Activated CD4-positive, alpha-beta T cell treated with anti-CD3 and anti-CD28 coated beads, Interleukin-10, Interleukin-2, amounts not matched to agents 100 ng/mL and 50 ng/mL, durations not matched to agents 16 hours and 8 hours (primary cell): ENCODE measurements around the gene TRAM2.

ENCODE experiments used
- DNase-seq: peaks from one replicate; pipeline ENCODE4 v3.0.0-alpha.2; 2020

The TRAM2 gene

DNA sequence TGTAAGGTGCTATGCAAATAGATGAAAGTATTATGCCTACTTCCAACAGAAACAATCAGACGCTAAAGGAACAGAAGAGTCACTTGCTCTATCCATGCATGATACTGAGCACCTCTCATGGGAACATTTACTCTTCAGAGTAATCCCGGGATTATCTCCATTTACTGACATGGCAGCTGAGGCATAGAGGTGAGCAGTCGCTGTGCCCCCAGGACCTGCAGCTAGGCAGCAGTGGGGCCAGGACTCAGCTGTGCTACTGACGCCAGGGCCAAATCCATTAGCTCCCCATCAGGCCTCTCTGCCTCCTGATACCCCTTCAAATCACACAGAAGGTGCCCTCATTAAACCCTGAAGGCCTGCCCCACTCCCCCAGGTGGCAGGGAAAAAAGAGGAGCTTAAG lies 51.9 kb downstream of the TRAM2 start:
- DNase-seq: no peak

DNA sequence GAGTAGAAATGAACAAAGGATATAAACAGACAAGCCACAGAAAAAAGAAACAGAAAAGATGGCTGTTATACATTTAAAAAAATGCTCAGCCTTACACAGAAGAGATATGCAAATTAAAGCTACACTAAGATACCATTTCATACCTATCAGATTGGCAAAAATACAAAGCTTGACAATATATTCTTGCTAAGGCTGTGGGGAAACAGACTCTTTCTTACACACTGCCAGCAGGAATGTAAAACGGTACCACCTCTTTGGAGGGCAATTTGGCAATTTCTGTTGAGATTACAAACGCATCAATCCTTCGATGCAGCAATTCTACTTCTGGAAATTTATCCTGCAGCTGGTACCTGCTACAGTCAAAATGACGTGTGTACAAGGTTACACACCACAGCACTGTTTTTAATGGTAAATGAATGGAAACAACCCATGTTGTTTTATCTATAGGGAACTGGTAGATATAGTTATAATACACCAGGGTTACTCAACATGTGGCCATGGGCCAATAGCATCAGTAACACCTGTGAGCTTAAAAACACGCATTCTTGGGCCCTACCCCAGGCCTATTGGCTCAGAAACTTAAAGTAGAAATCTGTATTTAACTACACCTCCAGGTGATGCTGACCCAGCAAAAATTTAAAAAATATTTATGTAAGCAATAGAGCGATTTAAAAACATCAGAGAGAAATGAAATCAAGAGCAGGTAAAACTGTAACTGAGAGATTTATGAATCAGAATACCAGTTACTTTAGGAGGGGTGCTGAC lies 53.3 kb downstream of the TRAM2 start:
- DNase-seq: no peak

DNA sequence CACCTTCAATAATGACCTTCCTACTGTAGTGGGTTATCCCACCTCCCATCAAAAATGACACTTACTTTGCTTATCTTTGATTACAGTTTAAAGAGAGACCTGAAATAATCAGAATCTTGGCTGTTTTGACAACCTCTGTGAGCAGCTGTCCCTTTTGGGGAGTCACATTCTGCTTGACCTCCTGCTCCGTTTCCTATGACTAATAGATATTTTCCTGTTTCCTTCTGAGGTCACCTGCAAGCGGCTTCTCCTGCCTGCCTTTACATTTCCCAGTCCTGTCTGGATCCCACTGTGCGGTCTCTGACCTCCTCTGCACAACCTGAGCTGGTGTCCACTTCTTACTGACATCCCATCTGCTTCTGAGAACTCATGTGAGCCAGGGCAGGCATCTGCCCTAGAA lies 54.2 kb downstream of the TRAM2 start:
- no peak for DNase-seq

DNA sequence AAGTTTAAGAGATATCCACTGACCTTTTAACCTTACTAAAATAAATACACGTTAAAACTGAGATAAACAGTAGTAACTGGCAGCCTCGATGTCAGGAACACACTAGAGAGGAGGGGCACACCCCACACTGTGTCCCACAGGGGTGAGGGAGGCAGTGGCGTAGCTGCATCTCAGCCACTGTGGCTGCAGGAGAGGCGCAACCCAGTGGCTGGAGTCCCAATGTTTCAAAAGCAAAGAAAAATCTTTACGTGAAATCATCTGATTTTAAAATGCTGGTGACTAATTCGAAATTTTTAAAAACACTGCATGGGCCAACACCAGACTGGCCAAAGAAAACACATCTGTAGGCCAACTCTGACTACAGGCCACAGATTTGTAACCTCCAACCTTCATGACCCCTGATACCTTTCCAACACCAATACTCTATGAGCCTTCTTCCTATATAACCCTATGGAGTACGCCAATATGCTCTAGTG lies 54.7 kb downstream of the TRAM2 start:
- no peak for DNase-seq

DNA sequence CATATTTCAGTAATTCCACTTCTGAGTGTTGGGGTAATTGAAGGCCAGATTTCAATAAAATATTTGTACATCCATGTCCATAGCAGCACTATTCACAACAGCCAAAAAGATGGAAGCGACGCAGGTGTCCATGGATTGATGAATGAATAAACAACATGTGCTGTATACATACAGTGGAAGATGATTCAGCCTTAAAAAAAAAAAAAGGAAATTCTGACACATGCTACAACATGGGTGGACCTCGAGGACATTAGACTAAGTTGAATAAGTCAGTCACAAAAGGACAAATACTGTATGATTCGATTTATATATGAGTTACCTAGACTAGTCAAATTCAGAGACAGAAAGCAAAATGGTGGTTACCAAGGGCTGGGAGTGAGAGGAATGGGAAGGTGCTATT lies 57.2 kb downstream of the TRAM2 start:
- no peak for DNase-seq

DNA sequence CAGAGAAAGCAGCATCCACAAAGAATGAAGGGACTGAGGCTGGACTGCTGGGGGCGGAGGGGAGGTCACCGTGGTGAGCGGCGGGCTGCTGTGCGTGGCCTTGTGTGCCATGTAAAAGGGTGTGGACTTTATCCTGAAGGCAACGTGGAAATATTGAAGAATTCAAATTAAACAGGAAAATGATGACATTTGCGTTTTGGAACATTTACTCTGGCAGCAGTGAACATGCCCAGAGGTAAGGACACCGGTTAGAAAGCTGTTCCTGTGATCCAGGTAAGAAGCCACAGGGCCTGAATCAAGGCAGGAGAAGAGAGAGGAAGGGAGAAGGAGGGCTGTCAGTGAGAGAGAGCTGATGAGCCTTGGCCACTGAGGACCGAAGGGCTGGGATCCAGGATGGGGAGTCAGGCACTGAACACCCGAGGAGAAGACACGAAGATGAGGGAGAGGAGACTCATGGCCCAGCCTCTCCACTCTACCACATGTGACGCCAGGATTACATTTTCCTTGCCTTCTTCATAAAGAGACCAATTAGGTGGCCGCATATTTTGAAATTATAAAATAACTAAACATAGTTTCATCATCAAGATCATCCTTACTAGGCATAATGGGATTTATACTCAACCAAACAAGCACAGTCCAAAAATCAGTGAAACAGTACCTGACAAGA lies 58.4 kb downstream of the TRAM2 start:
- no peak for DNase-seq

DNA sequence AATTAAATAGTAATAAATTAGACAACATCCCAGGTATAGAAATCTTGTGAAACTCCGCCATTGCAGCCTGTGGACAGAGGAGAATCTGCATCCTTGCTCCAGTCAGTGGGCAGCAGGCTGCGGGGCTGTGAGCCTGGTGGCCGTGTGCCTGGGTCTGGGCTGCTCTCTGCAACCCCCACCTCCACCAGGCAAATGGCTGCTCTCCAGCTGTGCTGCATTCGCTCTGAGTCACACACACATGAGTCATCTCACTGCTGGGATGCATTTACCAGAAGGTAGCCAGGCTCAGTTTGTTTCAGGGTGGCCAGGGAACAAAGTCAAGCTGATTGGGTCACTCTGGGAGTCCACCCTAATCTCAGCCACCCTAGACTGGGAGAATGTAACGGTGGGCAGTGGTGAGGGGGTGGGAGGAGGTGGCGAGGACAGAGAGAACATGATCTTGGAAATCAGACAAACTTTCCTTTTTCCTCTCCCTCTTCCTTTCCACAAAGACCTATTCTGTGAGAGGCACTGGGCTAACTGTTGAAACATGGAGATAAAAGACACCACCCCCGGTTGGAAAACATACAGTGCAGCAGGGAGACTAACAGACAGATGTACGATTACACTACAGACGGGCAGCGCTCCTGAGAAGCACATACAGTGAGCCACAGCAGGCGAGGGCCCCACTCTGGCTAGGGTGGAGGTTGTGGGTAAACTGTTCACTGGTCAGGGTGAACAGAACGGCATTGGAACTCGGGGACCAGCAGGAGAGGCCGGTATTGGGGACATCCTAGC lies 59.2 kb downstream of the TRAM2 start:
- peak; percentile 84 for DNase-seq

DNA sequence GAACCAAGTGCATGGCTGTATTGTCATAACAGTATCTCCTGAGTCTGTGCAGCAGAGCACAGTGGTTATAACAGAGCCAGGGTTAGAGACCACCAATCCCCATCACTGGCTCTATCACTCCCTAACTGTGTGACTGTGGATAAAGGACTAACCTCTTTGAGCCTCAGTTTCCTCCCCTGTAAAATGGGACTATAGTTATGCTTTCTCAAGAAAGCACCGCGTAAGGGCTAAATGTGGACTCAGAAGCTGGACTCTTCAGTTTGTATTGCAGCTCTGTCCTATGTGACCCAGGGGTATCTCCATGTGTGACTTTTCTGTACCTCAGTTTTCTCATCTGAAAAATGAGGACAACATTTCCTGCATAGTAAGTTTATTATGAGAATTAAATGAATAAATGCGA lies 59.9 kb downstream of the TRAM2 start:
- no peak for DNase-seq

DNA sequence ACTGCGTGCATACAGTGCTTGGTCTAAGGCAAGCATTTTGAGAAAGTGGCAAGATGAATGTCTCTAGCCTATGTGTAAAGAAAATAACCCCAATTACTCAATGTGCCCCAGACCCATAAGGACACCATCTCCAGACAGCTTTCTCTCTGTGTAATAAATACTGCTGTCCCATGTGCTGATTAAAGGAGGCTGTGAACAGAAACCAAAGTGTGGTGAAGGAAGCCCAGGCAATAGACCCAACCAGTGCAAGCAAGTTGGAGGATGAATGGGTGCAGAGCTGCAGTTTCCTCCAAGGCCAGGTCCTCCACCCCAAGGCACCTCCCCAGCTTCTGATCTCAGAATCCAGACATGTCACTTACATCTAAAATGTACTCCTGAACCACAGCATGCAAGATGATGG lies 60.6 kb downstream of the TRAM2 start:
- DNase-seq: peak; percentile 43

DNA sequence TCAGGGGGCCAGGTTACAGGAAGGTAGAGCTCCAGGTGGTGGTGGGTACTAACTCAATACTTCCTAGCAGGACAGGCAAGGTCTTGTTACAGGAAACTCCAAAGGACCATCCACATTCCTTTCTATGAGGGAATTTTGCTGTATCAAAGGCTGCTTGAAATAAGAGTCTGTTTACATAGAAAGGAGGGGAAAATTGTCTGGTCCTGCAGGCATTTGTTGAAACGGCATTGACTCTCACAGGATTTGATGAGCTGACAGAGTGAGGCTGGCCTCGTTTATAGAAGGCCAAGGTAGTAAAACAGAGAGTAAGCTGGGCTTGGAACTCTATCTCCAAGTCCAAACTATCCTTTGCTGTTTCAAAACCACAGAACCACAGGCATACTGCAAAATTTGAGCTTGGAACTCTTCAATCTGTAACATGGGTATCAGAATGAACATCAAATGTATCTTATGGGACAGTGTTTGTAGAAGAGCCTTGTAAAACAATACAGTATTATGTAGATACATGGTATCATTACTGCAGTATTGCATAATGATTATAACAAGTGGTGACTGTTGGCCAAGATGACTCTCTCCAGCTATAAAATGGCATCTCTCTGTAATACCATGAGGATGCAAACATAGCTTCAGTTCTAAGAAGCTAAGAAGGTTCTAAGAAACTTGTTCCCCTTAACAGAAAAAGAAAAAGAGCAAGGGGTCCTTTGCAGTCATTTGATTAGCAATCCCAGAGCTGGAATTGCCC lies 61.5 kb downstream of the TRAM2 start:
- DNase-seq: peak; percentile 21

DNA sequence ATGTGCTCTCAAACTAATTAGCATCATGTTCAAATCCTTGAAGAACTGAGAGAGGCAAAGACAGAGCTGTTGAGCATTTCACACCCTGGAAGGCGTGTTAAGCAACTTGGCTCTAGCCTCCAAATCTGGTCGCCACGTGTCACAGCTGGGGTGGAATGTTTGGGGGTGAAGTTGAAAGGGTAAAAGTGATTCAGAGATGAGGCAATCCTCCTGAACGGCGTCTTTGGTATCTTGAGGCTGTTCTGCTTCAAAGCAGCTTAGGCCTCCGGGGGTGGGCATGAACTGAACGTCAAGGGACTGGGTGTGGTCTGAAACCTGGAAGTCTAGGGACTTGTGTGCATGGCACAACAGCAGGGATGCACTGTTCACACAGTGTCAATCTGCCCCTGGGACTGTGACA lies 62.3 kb downstream of the TRAM2 start:
- DNase-seq: no peak

DNA sequence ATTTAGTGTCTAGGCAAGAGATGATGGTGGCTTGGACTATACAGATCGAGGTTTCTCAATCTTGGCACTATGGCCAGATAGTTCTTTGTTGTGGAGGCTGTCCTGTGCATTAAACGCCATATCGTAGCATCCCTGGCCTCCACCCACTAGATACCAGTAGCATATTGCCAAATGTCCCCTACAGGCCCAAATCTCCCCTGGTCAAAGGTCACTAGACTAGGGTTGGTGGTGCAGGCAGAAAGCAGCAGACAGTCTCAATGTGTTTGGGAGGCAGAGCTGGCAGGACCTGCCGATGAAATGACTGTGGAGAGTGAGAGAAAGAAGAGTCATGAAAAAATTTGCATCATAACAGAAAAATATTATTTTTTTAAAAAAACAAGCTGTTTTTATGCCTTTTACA lies 63.0 kb downstream of the TRAM2 start:
- no peak for DNase-seq

DNA sequence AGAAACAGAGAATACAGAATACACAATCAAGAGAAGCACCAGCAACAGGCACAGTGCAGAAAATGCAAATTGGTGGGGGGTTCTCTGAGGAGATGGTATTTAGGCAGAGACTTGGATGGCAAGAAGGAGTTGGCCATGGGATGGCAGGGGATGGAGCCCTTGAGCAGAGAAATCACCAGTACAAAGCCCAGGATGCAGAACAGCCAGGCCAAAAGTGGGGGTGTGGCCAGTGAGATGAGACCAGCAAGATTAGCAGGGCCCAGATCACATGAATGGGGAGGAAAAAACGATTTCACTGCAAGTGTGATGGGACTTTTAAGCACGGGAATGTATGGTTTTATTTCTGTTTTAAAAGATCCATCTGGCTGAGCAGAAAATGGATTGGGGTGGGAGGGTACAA lies 63.4 kb downstream of the TRAM2 start:
- no peak for DNase-seq

DNA sequence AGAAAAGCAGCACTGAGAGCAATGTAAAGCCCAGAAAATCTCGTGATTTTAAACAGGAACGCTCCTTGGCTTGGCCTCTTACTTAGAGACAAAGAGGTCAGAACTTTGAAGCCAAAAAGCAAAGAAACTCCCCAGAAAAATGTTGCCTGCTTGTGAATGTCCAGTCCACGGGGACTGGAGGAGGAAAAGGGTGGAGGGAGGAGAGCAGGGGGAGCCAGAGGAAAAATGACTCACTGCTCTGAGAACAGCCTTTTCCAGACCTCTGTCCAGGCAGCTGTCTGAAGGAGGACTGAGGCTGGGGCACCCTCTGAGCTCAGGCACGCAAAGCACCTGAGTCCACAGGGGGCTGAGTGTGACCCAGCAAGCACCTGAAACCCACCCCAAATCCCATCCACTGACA lies 64.7 kb downstream of the TRAM2 start:
- no peak for DNase-seq

DNA sequence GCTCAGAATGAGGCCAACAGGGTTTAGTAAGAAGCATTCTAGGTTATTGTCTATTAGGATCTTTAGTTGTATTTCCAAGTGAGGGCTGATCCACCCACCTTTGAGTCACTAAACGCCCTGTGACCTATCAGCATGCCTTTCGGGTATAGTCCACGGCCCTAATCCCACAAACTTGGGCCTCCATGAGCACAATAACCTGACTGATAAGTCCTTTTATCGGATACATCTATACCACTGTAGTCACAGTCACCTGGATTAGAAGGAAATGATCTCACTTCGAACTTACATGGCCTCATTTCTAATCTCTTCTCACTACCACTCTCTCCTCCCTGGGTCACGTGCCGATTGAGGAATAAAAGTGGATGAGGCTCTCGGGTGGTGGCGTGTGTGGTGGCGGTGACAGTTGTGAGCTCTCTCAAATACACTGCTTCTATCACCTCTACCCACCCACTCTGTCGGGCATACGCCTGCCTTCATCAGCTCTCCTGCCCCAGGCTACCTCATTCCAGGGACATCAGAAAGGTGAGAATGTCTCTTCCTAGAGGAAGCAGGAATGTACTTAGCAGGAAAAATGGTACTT lies 65.2 kb downstream of the TRAM2 start:
- no peak for DNase-seq

DNA sequence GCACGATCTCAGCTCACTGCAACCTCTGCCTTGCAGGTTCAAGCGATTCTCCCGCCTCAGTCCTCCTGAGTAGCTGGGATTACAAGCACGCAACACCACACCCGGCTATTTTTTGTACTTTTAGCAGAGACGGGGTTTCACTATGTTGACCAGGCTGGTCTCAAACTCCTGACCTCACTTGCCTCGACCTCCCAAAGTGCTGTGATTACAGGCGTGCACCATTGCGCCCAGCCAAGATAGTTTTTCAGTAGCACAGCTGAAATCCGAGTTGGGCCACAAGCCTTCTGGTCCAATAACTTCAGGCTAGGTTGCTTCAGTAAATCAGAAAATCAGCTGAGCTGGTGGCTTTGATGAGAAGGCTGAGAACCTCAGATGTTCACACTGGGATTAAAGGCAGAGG lies 65.7 kb downstream of the TRAM2 start:
- DNase-seq: no peak

DNA sequence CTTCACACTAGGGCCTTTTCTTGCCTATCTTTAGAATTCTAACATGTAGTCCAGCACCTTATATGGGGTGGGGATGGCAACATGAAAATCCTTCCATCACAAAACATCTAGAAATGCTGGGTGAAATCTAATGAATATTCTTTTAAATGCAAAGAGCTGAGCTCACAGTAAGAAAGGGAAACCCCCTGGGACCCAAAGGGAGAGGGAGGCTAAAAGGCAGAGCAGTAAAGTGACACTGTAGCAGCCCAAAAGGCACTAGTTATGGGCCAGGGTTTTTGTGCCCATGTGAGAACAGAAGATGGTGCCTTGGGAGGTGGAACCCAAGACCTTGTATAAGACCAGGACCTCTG lies 66.7 kb downstream of the TRAM2 start:
- DNase-seq: no peak

DNA sequence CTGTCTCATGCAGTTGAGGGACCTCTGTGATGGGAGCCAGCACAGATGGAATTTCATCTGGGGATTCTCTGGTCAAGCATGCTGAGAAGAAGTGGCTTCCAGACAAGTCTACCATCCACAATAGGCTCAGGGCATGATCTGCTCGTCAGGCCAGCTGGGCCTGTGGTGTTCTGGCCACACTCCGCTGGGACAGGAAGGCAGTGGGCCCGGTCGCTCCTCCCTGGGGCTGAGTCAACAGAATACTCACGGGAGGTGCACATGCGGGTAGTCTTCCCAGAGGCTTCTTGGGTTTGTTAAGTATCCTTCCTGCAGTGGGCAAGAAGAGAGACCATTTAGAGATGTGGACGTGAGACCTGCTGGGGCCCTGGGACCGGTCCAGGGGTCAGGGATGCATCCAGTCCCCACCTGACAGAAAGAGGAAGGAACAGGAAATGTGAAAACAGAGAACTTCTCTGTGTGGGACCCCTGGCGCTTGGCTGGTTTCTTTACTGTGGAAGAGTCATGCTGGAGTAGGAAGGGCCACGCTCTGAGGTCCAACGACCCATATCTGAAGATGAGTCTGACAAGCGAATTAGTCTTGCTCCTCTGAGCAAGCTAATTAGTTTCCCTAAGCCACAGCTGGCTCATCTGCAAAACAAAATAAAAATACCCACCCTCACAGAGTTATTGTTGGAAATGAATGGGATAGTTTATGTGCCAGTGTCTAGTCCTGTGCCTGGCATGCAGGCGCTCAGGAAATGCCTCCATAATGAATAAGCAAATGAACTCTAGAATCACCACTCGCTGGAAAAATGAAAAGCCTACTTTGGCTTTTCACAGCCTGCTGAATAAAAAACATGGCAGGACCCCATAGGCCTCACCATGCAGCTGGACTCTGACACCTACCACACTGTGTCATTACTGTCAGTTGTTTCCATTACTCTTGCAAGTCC lies 67.3 kb downstream of the TRAM2 start:
- DNase-seq: no peak

DNA sequence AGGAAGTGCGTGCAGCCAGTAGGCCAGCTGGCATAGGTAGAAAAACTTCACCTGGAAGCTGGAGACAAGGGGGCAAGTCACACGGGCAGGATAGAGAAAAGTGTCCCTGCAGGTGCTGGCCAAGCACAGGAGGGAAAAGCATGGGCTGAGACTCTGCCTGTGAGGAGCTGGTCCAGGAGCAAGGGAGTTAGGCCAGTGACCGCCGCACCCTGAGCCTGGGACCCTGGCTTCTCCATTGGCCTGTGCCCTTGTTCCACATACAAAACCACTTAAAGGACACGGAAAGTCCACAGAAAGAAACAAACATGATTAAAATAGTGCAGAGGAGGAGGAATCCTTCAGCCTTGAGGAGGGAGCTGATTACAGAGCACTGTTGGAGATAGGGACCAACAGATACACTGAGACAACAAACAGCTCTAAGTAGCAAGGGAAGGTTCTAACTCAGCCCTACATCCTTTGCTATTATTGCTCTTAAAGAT lies 68.6 kb downstream of the TRAM2 start:
- no peak for DNase-seq

DNA sequence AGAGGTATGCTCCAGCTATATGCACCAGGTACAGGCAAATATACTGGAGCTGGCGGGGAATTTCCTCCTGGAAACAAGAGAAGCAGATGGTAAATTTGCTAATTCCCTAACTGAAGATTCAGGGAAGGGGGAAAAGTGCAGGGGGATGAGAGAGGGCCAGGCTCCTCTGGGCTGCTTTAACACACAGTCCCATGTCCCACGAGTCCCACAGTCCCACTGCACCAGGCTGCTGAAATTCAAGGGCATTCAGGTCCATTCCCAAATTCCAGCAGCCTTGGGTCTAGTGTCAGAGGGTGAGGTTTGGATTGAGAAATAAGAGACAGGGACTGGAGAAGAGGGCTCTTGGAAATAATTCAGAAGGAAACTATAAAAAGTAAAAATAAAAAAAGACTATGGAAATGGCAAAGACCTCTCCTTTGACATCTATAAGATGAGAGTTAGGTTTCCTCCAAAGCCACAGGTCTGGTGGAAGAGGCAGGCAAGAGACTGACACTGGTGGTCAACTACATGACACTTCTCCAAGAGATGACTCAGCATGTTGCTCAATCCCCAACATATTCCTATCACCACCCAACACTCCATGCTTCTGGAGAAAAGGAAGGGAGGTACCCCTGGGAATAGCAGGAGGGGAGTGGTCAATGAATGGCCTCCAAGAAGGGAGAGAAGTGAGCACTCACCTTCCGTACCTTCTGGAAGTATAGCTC lies 69.2 kb downstream of the TRAM2 start:
- no peak for DNase-seq

DNA sequence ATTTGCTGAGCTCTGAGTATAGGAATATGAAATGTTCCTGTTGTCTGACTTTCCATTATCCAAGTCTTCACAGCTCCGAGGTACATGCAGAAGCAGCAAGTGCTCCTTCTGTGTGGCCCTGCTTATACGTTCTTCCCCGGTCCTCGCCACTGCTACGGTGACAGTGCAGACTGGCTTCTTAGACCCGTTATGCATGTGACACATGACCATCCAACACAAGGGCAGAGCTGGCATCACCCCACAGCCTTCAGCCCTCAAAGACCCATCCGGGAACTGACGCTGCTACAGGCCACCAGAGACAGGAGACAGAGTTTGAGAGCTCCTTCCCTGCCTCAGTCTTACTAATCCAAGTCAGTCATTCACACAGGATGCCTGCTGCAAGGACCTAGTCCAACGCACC lies 70.4 kb downstream of the TRAM2 start:
- no peak for DNase-seq
